Pons (tissue), 1 donor: ENCODE measurements around the gene CEP128.

Experiments
- DNase-seq: peaks from one replicate; pipeline ENCODE4 v3.0.0-alpha.2; 2016; ENCODE audit warnings: low spot score

CEP128 gene

GRCh38 chr14:80543211-80543610 lies 398.3 kb downstream of the CEP128 start:
- DNase-seq, result no peak

- DNase-seq, result no peak
Observed at GRCh38 chr14:80538633-80539375, 402.7 kb downstream of the CEP128 start.

GRCh38 chr14:80537626-80538025 lies 403.9 kb downstream of the CEP128 start:
- no peak for DNase-seq

GRCh38 chr14:80536456-80536855 lies 405.1 kb downstream of the CEP128 start:
- DNase-seq, result no peak

GRCh38 chr14:80535171-80535570 lies 406.4 kb downstream of the CEP128 start:
- no peak for DNase-seq

- DNase-seq, result no peak
Observed at GRCh38 chr14:80523518-80524117, 417.9 kb downstream of the CEP128 start.

- DNase-seq, result no peak
Observed at GRCh38 chr14:80522936-80523335, 418.6 kb downstream of the CEP128 start.

GRCh38 chr14:80522411-80522810 lies 419.1 kb downstream of the CEP128 start:
- no peak for DNase-seq

- DNase-seq, result no peak
Observed at GRCh38 chr14:80521456-80521855, 420.1 kb downstream of the CEP128 start.

- no peak for DNase-seq
Observed at GRCh38 chr14:80519002-80519401, 422.5 kb downstream of the CEP128 start.

GRCh38 chr14:80518173-80518572 lies 423.4 kb downstream of the CEP128 start:
- DNase-seq, result no peak

- DNase-seq, result no peak
Observed at GRCh38 chr14:80507292-80507869, 434.2 kb downstream of the CEP128 start.

GRCh38 chr14:80504781-80505180 lies 436.8 kb downstream of the CEP128 start:
- DNase-seq, result no peak

GRCh38 chr14:80498533-80498932 lies 443.0 kb downstream of the CEP128 start:
- DNase-seq, result no peak

GRCh38 chr14:80496090-80496489 lies 445.4 kb downstream of the CEP128 start:
- DNase-seq, result no peak

- DNase-seq, result no peak
Observed at GRCh38 chr14:80494769-80495168, 446.8 kb downstream of the CEP128 start.

- no peak for DNase-seq
Observed at GRCh38 chr14:80493620-80494019, 447.9 kb downstream of the CEP128 start.

GRCh38 chr14:80491650-80492049 lies 449.9 kb downstream of the CEP128 start:
- DNase-seq, result no peak

- DNase-seq, result peak; percentile 20
Observed at GRCh38 chr14:80491131-80491530, 450.4 kb downstream of the CEP128 start.

- no peak for DNase-seq
Observed at GRCh38 chr14:80489513-80489912, 452.0 kb downstream of the CEP128 start.

- DNase-seq, result no peak
Observed at GRCh38 chr14:80485764-80486163, 455.8 kb downstream of the CEP128 start.

GRCh38 chr14:80483331-80483730 lies 458.2 kb downstream of the CEP128 start:
- no peak for DNase-seq

GRCh38 chr14:80477388-80478160 lies 464.0 kb downstream of the CEP128 start:
- no peak for DNase-seq
